GM18505 (cell line): ENCODE data around the gene METRNL.
"Not testable (repeated sequence)": the region's sequence is repeated elsewhere in the genome, so short reads cannot be mapped to it uniquely, and the experiment has no call there.

Experiments
- ATAC-seq: cut with Tn5 transposase; IDR thresholded peaks from one replicate; pipeline ENCODE4 v1.9.1; 2021; ENCODE audit not compliant: unreplicated experiment
- POLR2A ChIP-seq: IDR thresholded peaks from 4 replicates; pipeline ENCODE4 v1.6.1; 2011; ENCODE audit warnings: borderline replicate concordance; ENCODE audit not compliant: insufficient read depth, insufficient read length; ENCODE audit errors: extremely low read depth

METRNL gene

DNA sequence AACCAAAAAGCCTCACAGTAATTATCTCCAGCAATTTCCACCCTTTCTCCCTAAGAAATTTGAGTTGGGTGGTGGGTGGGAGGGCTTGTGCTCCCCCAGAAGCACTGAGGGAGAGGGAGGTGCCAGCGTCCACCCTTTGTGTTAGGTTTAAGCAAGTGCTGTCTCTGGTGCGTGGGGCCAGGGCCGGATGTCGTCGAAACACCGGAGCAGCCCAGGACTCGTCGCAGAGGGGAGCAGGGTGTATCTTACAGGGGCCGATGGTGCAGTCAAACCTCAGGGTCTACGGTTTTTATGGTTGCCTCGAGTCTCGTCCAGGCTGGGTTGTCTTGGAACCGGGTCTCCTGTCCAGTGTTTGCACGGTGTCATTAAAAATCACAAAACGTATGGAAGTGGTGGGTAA lies 35.3 kb downstream of the METRNL start:
- no peak for TF ChIP-seq POLR2A
- no peak for ATAC-seq

DNA sequence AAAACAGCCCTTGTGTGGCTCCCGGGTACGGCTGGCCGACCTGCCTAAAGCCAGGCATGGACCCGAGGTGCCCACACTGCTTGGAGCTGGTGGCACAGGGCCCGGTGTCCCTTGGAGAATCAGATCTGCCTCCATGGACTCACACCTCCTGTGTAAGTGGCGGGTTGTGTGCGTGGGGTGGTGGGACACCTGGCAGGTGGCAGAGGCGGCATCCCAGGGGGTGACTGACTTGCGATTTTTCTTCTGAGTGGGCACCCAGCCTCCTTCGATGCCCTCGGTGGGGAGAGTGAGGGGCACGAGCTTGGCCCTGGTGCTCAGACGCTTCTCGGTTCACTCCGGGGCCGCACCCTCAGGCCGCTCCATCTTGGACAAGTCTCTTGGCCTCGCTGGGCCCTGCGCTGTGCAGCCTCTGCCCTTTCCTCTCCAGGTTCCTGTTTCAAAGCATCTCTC lies 35.8 kb downstream of the METRNL start:
- no peak for ATAC-seq
- TF ChIP-seq POLR2A: no peak

DNA sequence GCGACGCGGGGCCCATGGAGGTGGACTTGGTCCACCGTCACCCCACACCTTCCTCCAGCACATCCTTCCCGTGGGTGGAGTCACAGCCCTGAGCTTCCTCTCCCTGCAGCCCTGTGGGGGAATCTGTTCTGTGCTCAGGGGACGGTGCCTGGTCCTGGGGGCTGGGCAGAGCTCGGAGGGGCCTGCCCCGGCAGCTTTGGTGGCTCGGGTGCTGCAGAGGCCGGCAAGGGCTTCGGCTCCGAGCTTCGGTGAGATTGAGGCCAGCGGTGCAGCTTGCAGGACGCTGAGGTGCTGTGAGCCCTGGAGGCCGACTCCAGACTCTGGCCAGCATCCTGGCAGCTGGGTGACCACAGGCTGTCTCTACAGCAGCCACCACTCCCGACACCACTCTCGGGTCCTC lies 36.4 kb downstream of the METRNL start:
- ATAC-seq: no peak

DNA sequence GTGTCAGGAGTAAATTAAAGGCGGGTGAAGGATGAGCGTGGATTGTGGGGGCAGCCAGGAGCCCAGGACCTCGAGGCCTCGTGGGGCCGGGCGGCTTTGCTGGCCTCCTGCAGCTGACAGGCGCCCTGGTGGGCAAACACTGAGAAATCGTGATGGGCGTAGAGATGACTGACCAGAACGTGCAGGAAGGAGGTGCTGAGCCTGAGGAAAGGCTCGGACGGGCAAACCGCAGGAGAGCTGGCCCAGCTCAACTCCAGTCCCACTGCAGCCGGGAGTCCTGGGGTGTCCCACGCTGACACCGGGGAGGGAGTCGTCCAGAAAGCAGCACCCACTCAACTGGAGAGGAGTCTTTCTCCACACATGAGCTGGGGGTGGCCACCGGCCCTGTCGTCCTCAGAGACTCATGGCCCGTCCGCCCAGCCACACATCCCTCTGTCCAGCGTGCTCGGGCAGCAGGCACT lies 36.9 kb downstream of the METRNL start:
- TF ChIP-seq POLR2A: no peak
- ATAC-seq: no peak

More for the DNA sequence above, 36.4 kb downstream of the METRNL start:
- TF ChIP-seq POLR2A: no peak

DNA sequence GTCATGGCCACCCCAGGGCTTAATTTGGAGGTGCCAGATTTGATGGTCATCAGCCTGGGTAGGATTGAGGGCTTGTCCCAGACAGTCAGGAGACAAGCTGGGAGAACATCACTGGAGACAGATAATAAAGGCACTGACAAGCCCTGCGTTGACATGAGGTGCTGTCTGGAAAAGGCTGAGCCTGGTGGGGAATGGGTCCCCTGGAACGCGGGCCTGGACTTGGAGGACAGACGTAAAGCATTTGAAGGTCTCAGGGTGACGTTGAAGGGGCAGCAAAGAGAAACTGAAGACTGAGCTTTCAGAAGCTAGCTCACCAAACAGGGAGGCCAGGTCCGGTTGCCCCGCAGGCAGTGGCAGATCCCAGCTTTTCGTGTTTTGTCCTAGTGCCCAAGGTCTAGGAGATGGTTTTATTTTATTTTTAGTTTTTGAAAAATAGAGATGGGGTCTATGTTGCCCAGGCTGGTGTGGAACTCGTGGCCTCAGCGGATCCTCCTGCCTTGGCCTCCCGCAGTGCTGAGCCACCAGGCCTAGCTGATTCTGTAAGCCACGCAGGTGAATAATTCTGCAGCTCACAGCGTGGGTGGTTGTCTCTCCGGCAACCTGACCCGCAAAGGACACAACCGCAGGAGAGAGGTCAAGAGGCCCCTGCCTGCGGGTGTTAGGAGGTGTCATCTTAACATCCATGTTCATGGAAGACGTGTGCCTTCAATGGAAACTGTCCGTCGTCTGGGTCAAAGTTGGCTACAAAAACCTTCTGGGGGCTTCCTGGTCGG lies 37.6 kb downstream of the METRNL start:
- ATAC-seq: no peak
- no peak for TF ChIP-seq POLR2A

DNA sequence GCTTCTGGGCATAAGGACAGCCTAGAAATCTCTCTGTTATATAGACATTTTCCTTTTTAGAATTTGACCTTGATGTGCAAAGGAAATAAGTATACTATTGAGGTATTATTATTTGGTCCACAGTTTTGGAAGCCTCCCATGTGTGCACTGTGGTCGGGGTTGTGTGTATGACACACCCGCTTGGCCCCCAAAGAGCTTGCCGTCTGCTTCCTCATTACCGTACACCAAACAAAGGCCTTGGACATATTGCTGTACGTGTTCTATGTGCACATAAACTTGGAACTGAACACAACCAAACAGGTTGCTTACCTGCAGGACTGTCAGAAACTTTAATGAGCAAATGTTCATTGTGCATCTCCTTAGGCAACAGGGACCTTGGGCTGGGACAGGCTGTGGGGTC lies 38.2 kb downstream of the METRNL start:
- TF ChIP-seq POLR2A: no peak
- no peak for ATAC-seq

DNA sequence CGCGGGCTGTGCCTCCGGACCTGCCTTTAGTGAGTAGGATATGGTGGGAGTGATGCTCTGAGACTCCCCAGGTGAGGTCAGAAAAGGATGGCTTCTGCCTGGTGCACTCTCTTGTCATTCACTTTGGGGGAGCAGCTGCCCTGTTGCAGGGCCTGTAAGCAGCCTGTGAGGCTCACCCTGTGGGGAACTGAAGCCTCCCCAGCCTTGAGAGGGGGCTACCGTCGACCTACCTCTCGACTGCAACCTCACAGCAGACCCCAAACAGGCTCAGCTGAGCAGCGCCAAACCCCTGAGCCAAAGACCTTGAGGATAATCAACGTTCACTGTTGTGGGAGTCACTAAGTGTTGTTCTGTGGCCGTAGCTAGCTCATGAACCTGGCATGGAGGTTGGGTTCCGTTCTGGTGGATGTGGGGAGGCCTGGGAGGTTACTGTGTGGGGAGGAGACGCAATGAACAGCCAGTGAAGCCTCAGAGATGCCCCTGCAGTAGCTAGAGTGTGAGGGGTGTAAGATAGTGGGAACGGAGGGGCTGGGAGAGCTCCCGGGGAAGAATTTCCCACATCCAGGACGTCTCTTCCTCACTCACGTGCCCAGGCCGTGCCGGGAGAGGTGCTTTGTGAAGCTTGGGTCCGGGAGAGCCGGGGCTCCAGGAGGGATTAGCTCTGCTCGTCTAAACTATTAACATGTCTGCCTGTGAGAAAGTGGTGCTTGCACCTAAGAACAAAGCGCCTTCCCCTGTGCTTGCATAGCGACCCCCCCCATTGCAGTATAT lies 38.8 kb downstream of the METRNL start:
- ATAC-seq: no peak
- no peak for TF ChIP-seq POLR2A

DNA sequence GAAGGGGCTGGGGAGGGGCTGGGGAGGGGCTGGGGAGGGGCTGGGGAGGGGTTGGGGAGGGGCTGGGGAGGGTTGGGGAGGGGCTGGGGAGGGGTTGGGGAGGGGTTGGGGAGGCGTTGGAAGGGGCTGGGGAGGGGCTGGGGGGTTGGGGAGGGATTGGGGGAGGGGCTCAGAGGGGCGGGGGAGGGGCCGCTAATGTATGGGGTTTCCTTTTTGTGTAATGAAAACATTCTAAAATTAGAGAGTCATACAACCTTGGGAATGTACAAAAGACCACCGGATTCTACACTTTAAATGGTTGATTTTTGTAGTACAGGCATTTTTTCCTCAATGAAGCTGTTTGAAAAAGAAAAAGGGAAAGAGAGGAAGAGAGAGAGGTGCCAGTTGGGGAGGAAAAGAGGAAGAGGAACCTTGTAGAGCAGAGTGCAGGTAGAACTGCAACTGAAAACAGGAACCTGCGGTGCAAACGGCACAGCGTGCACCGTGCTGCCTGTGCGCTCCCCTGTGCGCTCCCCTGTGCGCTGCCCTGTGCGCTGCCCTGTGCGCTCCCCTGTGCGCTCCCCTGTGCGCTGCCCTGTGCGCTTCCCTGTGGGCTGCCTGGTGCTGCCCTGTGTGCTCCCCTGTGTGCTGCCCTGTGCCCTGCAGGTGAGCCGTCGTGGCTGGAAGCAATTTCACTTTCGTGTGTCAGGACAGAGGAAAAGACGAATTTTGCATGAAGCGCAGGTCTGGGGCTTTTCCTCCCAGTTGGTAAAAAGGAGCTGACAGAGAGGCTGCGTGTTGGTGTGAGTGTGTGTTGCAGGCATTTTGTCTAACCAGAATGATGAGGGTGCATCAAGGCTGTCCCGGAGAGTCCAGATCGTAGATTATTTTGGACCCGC lies 40.8 kb downstream of the METRNL start:
- no peak for TF ChIP-seq POLR2A
- peak; percentile 85 for ATAC-seq

DNA sequence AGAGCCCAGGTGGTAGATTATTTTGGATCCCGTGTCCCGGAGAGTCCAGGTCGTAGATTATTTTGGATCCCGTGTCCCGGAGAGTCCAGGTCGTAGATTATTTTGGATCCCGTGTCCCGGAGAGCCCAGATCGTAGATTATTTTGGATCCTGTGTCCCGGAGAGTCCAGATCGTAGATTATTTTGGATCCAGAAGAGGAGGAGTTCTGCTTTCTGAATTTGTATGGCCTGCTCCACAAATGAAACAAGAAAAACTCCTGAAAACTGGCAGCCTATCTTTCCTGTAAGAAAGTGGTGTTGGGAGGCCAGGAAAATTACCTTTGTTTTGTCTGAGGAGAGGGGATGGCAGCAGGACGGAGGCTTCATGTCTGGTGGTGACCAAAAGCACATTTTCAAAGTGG lies 42.1 kb downstream of the METRNL start:
- not testable (repeated sequence) for ATAC-seq

DNA sequence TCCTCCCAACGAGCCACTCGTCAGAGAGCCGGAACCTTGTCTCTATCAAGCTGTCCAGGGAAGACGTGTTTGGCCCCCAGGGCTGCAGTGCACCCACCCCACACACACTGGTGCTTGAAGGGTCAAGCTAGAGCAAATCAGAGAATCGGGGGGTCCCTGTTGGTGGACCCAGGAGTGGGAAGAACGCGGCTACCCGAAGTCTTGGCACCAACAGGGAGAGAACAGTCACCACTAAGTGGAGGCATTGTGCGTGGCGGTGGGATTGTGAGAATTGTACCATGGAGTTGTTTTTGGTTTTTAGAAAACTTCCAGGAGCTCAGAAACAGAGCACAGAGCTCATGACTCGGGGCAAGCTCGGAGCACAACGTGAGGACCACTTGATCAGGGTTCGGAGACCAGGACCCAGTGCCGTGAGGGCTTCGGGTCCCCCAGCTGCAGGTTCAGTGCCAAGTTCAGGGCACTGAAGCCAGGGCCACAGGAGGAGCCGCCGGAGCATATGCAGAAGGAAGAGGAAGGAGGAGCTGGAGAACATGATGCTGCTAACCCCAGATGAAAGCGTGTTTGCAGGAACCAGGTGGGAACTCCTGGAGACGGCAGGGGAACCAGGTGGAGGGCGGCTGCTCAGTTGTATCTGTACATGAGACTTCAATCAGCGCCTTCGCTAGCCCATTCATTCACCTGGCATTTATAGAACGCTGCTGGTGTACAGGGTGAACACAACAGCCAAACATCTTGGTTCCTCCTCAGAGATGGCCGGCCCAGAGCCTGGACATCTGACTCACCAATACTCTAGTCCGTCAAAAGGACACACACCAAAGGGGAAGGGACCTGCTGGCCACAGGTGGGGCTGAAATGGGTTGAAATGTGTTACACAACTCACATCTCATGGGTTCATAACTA lies 42.8 kb downstream of the METRNL start:
- ATAC-seq: no peak

DNA sequence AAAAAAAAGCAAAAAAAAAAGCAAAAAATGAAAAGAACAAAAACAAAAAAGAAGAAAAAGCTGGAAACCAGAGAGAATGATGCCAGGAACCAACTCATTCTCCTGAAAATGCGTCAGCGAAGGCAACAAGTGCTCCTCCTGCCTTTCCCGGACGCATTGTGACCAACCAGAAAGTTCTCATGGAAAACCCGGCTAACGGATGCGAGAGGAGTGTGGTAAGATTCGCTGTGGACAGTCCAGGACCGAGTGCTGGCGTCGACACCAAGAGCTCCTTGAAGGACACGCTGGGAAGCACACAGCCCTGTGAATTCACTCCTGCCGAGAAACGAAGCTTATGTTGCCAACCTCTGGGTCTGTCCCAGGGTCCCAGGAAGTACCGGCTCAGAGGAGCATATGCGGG lies 43.4 kb downstream of the METRNL start:
- TF ChIP-seq POLR2A: no peak
- no peak for ATAC-seq

More for the DNA sequence above, 42.8 kb downstream of the METRNL start:
- no peak for TF ChIP-seq POLR2A
